Fibroblast of the aortic adventitia (primary cell): ENCODE results near the gene UPP1. TPM values are rescaled to one million over a fixed set of nuclear protein-coding genes. Genes with fewer than 3 reads are reported as not detected.

Source experiments
- DNase-seq: peaks from one replicate; pipeline ENCODE4 v3.0.0-alpha.2; 2010; ENCODE audit warnings: low read depth
- H3K4me3 ChIP-seq: 2 replicates; pipeline ENCODE4 v1.5.1; 2011; ENCODE audit warnings: low read depth, mild to moderate bottlenecking, control low read depth, low read length, moderate library complexity
- total RNA-seq: library from RNA; depleted of rRNA; stranded (reverse); fragments of >200 nt; gene quantifications from 2 replicates; pipeline ENCODE4 v1.2.3, GENCODE V29; 2012; ENCODE audit warnings: low replicate concordance
- TF ChIP-seq, protein P1 (sequence below): IDR thresholded peaks from 2 replicates; pipeline ENCODE4 v1.5.1; 2011; ENCODE audit warnings: mild to moderate bottlenecking, low read length, control low read depth, inconsistent platforms; ENCODE audit not compliant: insufficient read depth

The UPP1 gene
- total RNA-seq: 3.5 and 12.4 TPM in 2 replicates

DNA sequence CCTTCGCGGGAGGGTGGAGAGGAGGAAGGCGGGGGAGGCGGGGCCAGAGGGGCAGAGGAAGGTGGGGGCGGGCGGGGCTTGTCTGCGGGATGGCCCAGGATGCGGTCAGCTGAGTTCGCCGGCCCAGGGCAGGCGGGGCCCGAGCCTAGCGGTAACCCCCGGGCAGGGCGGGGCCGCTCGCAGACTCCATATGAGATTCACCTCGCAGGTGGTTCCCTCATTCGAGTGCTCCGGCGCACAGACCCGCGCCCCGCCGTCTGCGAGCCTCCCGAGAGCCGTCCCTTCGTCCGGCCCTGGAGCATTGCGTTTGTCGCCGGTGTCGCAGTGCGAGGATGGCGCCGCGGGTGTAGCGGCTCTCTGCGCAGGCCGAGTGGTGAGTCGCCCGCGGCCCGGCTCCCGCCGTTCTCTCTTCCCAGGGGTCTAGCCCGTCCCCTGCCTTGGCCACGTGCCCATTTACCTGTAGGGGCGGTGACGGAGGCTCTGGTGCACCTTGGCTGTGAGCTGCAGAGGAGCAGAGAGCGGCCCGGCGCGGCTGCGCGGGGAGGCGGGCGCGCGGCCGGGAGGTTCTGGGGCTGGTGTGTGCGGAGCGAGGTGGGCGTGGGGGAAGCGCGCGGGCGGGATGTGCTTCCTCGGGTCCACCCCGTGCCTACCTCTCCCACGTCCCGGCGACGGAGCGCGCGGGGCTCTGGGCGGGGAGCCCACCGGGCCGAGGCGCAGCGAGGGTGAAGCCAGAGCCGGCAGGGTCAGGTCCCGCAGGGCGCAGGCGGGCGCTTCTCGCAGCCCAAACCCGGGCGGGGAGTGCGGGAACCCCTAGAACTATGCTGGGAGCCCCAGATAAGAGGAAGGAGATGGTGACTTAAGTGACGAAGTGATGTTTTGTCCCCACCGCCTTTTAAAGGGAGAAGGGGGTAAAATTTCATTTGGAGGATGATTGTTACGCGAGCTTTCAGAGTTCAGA, at the start of gene UPP1:
UPP1 (plus strand) TSS at position 220 of the 958 bp plus-strand sequence. CDS start 5,519 bp downstream, outside the sequence.
- H3K4me3 ChIP-seq: peak within 1 kb of the TSS; percentile 81
- TF ChIP-seq, protein P1, sequence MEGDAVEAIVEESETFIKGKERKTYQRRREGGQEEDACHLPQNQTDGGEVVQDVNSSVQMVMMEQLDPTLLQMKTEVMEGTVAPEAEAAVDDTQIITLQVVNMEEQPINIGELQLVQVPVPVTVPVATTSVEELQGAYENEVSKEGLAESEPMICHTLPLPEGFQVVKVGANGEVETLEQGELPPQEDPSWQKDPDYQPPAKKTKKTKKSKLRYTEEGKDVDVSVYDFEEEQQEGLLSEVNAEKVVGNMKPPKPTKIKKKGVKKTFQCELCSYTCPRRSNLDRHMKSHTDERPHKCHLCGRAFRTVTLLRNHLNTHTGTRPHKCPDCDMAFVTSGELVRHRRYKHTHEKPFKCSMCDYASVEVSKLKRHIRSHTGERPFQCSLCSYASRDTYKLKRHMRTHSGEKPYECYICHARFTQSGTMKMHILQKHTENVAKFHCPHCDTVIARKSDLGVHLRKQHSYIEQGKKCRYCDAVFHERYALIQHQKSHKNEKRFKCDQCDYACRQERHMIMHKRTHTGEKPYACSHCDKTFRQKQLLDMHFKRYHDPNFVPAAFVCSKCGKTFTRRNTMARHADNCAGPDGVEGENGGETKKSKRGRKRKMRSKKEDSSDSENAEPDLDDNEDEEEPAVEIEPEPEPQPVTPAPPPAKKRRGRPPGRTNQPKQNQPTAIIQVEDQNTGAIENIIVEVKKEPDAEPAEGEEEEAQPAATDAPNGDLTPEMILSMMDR: no peak
- no peak for DNase-seq

DNA sequence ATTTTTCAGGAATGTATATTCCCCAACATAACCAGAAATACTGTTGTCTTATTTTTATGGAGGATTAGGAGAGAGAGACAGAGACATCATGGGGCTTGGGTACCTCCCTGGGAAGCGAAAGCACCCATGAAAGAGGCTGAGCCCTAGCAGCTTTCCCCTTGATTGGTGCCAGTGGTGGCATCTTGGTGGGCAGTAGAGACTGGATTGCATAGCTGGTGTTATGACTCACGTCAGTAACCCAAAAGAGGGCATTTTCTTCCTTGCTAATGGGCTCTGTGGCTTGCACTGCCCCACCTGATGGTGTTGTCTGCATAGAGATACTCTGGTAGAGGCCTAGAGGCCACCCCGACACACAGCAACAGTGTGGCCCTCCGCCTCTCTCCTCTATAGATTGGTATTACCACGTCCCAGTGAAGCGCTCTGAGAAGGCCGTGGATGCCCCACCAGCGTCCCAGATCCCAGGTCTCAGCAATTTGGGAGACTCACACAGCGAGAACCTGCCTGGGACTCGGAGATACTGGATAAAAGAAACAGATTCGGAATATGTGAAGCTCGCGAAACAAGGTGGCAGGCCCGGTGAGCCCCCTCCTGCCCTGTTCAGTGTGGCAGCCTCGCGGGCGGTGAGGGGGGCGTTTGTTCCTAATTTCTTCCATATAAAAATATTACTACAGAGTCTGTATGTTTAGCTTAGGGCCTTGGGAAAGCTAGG, 48.0 kb upstream of the UPP1 start:
- DNase-seq: no peak
- H3K4me3 ChIP-seq: no peak overlapping the region
- TF ChIP-seq, protein P1: no peak

DNA sequence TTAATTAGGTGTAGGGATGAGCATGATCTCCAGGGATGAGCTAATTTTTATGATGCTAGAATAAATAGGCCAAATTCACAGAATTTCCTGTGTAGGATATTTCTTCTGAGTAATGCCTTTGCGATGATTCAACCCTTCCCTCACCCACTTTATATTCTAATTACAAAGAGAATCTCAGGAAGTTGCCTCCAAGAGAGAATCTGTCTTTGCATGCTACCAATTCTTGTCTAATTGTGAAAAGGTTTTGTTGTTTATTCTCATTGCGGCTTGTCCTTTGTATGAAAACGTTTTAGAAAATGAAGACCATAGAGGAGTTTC, 47.5 kb upstream of the UPP1 start:
- H3K4me3 ChIP-seq: no peak overlapping the region
- DNase-seq: peak; percentile 11
- TF ChIP-seq, protein P1: no peak

DNA sequence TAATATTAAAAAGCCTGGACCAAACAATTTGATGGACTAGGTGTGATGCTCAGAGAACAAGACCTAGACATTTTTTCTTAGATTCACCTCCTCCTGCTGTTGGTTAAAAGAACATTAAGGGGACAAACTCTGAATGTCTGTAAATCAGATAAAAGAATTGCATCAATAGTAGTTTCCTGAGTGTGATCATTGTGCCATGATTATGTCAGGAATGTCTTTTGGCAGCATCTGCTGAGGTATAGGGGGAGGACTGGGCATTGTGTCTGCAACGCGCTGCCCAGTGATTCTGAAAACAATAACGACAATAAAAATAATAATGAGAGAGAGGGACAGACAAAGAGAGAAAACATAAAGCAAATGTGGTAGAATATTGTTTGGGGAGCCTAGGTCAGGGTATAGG, 46.8 kb upstream of the UPP1 start:
- TF ChIP-seq, protein P1: no peak
- H3K4me3 ChIP-seq: no peak overlapping the region
- DNase-seq: peak; percentile 30

DNA sequence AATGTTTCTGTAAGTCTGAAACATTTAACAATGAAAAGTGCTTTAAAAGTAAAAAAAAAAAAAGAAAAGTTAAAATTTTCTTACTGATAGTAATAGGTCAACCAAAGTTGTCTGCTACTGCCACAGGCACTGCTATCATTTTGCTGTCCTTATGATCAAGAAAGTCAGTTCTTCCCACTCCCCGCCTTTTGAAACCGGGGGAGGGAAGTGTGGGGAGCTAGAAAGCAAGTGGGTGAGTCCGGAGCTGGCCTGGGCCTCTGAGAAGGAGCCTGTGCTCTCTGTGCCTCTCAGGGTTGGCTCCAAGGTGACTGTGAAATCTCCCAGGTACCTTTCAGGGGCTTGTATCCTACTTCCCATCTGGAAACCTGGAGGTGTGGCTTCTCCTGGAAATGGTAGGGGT, 46.4 kb upstream of the UPP1 start:
- TF ChIP-seq, protein P1: no peak
- no peak for DNase-seq
- no peak overlapping the region for H3K4me3 ChIP-seq

DNA sequence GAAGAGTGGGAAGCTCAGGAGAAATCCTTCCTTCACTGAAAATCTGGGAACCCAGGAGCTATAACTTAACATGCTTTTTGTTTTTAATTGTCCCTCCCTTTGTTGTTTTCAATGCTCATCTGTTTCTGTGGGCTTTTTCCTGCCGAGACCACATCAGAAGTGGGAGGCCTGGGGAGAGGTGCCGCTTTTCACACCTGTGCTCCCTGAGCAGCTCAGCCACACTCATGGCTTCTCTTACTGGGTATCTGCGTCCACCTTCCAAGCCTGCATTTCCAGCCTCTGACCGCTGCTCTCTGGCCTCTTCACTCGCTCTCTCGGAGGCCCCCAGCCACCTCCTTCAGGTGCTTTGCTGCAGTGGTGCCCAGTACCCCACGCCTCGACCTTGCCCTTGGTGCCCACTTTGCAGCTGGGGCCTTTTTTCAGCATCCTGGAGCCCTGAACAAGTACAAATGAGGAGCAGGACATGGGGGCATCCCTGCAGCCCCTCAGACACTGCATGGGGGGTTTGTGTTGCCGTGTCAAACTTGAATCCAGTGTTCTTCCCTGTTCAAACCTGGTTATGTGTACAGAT, 43.8 kb upstream of the UPP1 start:
- no peak for DNase-seq
- TF ChIP-seq, protein P1: no peak
- no peak overlapping the region for H3K4me3 ChIP-seq
